CD4-positive, alpha-beta T cell treated with Interleukin-15 for 1 hour (primary cell): Measurements from ENCODE around the gene SYNE1.
"Not testable (repeated sequence)": the region's sequence is repeated elsewhere in the genome, so short reads cannot be mapped to it uniquely, and the experiment has no call there.

Experiments used
- DNase-seq: peaks from one replicate; pipeline ENCODE4 v3.0.0-alpha.2; 2020

SYNE1 gene

DNA sequence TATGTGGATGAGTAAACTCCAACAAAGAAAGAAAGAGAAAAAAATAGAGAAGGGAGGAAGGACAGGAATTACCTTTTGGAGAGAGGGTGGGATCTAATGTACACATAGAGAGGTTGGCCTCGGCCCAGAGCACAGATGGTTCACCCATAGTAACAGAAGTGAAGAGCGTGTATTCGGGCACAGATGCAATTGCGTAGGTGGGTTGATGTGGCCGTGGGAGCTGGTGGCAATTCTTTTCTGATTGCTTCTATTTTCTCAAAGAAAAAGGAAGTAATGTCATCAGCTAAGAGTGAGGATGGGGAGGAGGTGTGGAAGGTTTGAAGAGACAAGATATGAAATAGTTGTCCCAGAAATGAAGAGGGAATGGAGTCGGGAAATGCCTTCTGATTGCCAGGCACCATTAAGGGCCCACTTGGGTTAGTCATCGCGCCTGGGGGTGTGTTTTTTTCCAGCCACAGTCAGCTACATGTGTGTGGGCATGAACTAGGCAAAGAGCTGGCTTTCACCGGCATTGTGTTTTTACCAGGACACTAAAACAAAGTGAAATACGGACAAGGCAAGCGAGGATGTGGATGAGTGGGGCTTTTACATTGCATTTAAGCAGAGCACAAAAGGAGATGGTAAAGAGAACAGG is 158.7 kb downstream of the SYNE1 start:
- no peak for DNase-seq

DNA sequence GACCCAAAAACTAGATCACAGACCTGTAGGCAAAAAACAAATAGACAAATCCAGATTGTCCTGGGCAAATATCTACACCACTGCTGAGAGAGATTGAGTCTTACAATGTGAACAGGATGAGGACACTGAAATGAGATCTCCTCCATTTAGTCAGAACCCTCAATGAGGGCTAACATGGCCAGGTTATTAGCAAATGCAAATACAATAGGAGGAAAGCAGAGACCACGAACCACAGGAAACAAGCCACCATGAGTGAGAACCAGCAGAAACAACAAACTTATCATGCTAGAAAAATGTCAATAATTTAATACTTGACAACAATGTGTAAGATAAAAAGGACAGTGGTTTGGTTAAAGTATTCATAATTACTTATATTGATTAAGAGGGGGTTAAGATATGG is 162.8 kb downstream of the SYNE1 start:
- no peak for DNase-seq

DNA sequence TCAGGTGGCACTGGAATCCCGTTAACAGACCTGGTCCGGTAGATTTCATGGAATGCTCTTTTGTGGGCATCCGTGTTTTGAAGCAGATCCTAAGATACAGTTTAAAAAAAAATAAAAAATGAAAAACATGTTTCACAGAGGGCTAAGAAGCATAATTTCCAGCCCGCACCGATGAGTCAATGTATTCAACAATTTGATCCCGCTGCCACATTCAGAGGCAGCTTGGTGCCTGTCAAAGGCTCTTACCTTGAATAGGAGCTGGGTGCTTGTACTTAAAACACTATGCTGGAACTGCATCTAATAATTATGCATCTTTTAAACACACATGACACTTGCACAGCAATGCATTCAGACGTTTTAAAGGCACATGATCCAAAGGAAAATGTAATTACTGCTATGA is 164.8 kb downstream of the SYNE1 start:
- DNase-seq = no peak

DNA sequence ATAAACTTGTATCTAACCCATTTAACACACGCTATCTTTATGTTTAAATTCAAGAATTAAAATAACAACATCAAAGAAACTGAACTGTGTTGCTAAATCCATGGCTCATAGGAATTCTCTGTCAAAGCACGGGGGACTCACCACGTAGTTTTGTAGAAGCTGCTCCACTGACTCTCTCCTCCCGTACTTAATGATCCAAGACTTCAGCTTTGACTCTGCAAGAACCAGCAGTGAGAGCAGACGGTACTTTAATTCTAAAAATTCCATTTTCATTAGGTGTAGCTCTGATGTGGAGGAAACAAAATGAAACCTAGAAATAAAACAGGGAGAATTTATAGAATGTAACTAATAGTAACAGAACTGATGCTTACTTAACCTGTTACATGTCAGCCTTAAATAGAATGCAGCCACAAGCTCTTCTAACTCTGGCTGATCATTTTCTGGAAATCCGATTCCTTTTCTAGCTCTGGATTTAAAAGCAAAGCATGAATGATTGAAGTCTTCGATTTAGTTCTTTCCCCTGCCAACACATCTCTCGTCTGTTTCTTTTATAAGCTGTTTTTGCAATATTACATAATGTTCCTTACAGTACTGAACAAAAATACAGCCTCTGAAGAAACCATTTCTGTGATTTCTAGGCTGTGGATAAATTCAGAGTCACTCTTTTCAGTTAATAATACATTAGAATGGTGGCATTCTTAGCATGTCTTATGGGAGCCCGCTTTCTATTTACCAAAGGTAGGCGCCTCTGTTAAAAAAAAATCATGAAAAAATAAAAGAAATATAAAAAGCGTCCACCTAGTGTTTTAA is 165.5 kb downstream of the SYNE1 start:
- DNase-seq = no peak

DNA sequence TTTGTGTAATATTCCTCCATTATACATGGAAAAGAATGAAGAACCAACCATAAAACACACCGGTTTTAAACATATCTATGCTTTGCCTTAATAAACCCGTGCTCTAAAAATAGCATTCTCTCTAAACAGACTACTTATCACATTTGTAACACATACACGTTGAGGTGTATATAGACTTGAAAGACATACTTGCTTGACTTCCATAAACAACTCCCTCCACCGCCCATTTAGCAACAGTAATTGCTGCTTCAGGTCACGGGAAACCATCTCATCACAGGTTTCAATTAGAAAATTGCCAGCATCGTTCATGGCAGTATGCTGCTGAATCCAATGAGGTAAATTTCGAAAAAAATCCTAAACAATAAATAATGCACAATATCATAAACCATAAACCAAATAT is 174.0 kb downstream of the SYNE1 start:
- no peak for DNase-seq

DNA sequence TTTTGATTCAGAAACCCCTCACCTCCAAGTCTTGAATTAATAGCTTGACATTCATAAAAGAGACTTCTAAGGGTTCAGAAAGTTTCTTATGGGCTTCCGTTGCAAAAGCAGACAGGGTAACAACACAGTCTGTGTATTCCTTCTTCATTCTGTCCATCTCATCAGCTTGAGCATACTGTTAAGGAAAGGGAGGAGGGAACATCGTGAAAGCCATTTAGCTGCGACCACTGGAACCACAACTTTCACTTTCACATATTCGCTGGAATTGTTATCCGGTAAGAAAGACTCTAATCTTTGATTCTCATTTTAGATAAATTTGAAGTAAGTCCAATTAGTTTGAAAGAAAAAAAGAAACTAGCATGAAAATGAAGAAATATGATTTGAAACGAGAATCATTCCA is 174.4 kb downstream of the SYNE1 start:
- DNase-seq = no peak

DNA sequence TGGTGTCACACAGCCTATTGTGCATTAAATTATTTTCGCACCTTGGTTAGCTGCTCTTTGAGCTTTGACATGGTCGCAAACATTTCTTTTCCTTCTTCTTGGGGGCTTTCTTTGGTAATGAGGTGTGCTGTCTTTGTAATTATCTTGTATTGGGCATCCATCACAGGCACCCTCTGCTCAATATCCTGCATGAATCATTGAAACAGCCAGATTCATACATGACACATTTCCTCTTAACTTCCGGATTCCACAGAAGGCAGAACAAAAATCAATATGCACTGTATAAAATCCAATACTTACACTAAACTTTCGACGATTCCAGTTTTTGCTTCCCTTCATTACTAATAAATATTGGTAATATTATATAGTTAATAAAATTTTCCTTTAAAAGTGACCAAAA is 175.6 kb downstream of the SYNE1 start:
- no peak for DNase-seq

DNA sequence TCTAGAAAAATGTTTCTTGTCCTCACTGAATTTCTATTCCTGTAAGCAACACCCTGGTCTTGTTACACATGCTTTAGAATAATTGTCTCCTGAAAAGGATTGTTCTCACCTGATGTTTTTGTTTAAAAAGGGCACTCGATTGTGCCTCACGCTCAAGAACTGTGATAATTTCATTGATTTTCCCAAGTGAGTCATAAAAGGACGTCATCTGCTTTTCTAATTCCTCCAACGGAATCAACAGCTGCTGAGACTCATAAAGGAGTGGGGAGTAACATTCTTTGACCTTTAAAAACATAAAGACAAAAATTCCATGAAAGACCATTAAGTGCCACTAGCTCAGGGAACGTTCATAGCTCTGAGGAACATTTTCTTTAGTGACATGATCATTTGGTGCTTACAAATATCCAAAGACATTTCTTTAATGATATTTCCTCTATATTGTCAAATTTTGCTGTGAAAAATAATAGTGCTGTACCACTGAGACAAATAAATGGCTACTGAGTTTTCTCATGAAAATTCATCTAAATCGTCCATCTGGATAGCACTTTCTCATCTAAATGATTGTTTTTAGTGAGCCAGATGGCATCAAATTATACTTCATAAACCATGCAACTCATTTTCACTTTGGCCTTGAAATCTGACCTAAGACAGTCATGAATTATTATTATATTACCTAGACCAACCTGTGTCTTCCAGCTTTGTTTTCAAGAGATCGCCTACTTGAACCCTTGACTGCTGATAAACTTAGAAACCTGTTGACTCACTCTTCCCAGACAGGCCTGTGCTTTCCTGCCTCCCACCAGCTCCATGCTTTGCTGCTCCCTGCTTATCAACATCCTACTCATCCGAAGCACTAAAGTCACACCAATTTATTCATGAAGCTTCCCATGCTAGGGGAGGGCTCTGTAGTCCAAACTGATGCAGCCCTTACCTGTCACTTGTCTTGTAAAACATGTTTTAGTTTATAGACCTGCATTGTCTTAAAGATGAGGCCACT is 178.2 kb downstream of the SYNE1 start:
- no peak for DNase-seq

DNA sequence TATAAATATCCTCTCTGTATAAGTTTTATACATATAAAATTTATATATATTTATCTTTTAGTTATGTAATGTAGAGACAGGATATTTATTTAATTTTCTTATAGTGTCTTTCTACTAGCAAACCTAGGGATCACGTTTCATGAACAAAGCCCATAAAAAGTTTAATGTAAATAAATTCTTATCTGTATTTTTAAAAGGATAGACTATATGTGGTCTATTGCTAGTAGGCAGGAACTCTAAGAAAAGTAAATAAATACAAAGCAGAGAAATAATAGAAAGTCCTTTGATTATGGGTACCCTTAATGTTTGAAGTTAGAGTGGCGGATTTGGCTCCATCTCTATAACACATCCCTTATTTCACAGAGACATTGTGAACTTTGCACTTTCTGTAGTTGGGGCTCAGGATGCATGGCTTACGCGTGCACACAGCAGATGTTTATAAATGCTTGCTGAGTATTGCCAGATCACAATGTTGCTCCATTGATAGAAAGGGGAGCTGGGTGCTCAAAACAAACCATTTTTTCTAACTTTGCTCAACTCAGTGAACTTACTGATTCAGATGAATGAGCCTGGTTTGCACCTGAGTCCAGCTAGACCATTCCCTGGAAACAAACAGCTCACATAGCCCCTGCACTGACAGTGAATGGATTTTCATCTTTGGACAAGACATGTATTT is 179.1 kb downstream of the SYNE1 start:
- DNase-seq = no peak

- no peak for DNase-seq
Observed at GRCh38 chr6:152454003-152454402, 183.2 kb downstream of the SYNE1 start.

- no peak for DNase-seq
Observed at GRCh38 chr6:152453421-152453820, 183.7 kb downstream of the SYNE1 start.

GRCh38 chr6:152452639-152453038 is 184.5 kb downstream of the SYNE1 start:
- DNase-seq = no peak

DNA sequence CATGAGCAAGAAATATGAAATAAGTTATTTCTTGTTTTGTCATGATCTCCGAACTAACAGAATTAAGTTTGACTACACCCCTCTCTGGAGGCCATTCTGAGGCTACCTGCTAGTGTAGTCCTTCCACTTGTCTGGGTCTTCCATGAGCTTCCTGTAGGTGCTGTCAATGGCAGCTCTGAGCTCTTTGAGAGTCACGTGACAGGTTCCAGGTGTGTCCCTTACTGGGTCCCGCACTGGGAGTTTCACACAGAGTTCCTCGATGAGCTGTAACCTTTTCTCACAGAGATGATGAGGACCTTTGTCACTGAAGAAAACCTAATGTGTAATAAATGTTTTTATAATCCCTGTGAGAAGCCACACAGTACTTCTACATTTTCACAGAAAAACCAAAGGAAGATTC is 186.6 kb downstream of the SYNE1 start:
- DNase-seq = no peak

DNA sequence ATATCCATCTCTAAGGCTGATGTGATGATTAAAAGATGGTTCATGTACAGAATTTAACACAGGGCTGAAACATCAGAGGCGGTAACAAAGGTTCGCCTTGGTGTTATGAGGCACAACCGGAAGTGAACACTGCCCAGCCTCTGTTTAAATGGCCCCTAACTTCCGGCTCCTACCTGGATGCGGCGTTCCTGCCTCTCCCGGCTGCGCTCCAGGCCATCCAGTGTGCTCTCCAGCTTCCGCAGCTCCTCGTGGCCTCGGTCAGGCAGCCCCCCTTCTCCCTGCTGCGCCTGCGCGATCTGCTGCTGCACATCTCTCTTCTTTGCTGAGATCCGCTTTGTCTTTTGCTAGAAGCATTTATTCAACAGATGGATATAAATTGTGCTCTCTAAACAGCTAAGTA is 195.3 kb downstream of the SYNE1 start:
- no peak for DNase-seq

DNA sequence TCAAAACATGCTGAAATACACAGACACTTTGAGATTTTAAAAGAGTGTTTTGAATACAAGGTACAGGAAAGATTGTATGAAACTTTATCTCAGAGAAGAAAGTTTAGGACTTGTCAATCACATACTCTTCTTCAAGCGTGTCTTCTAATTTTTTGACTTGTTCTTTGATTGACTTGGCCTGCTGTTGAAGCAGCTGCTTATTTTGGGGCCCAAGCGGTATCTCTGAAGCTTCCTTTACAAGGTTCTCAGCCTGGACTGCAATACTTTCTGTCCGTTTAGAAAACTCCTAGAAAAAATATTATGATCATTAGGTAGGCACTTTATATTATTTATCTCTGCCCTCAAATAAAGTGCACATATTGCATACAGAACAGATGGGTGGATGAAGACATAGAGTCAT is 201.3 kb downstream of the SYNE1 start:
- no peak for DNase-seq

- DNase-seq = no peak
Observed at GRCh38 chr6:152432758-152433157, 204.4 kb downstream of the SYNE1 start.

GRCh38 chr6:152428126-152428525 is 209.0 kb downstream of the SYNE1 start:
- DNase-seq = no peak

DNA sequence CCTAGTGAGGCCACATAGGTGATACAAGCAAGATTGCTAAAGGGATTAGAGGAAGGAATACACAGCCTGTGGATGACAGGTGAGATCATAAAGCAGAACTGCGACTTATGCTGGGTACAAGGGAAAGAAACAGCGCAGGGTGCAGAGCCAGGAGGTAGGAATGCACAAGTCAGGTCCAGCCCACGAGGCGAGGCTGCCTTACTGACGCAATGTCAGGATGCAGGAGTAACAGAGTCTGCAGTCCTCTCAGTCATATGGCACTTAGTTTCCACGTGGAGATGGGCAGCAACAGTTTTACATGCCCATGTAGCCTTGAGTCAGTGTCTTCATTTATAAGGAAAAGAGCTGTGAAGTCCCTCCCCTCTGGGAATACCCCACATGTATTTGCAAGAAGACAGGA is 210.9 kb downstream of the SYNE1 start:
- DNase-seq = no peak

DNA sequence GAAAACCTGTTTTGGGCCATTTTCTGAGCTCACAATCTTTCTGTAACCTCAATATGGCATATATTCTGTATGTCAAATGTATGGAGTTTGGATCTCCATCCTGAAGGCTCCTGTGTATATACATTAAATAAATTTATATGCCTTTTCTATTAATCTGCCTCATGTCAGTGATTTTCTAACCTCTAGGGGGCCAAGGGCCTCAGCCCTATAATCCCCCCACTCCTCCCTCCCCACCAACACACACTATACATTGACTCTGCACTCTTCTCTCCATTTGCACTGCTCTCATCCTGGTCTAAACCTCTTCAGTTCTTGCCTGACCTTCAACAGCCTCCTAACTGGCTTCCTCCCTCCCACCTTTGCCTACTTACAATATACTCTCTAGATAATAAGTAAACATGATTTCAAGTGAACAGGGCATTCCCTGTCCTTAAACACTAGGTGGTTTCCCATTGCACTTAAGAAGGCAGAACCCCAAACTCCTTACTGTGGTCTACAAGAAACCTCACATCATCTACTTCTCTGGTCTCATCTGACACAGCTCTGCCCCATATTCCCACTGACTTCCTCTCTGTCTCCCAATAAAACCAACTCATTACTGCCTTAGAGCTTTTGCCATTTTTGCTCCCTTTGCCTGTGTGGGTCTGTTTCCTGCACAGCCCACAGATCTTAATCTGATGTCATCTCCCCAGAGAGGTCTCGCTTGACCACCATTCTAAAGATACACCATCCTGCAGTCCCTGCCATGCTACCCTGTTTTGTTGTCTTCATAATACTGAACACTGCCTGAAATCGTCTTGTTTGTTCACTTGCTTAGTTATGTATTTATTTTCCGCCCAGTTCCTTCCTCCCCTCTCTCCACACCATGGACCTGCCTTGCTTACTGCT is 213.7 kb downstream of the SYNE1 start:
- no peak for DNase-seq

DNA sequence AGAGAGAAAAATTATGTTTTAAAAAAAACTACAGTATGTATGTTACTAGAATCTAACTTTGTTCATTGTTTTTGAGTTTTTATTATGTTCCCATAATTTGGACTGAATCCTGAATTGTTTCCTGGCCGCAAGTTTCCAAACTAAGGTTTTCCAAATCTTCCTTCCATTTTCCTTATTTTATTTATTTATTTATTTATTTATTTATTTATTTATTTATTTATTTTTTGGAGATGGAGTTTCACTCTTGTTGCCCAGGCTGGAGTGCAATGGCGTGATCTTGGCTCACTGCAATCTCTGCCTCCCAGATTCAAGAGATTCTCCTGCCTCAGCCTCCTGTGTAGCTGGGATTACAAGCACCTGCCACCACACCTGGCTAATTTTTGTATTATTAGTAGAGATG is 215.7 kb downstream of the SYNE1 start:
- not testable (repeated sequence) for DNase-seq

- DNase-seq = no peak
Observed at GRCh38 chr6:152420696-152421095, 216.5 kb downstream of the SYNE1 start.

GRCh38 chr6:152418551-152418950 is 218.6 kb downstream of the SYNE1 start:
- DNase-seq = no peak
